Dermis microvascular lymphatic vessel endothelial cell (primary cell): ENCODE results near the gene GPR108. TPM values are rescaled to one million over a fixed set of nuclear protein-coding genes. Genes with fewer than 3 reads are reported as not detected.
"Not testable (repeated sequence)": the region's sequence is repeated elsewhere in the genome, so short reads cannot be mapped to it uniquely, and the experiment has no call there.

Experiments
- DNase-seq, 2 donors: peaks; one replicate each; pipeline versions ENCODE4 v3.0.0 to v3.0.0-alpha.2; 2010; ENCODE audit warnings: low read depth in 2 of 2
- total RNA-seq: library from RNA; depleted of rRNA; stranded (reverse); fragments of >200 nt; gene quantifications from 2 replicates; pipeline ENCODE4 v1.2.1, GENCODE V29; 2014

The GPR108 gene
- total RNA-seq, 1 donor from 2014 or later: 32.1 TPM

GRCh38 chr19:6721138-6721474 is 16.3 kb downstream of the GPR108 start:
- no peak for DNase-seq

- no peak for DNase-seq
Observed at GRCh38 chr19:6720369-6721137, 16.8 kb downstream of the GPR108 start, which contains the start of gene C3. Gene C3 (minus strand): TSS chr19:6720650. CDS start chr19:6720589, 61 bp downstream.

GRCh38 chr19:6719992-6720368 is 17.4 kb downstream of the GPR108 start:
- DNase-seq: no peak

GRCh38 chr19:6719540-6719861 is 17.9 kb downstream of the GPR108 start:
- DNase-seq: no peak

GRCh38 chr19:6718741-6719539 is 18.4 kb downstream of the GPR108 start:
- peak in 1 of 2 donors; percentile 29 for DNase-seq

GRCh38 chr19:6718111-6718740 is 19.2 kb downstream of the GPR108 start:
- no peak for DNase-seq

- DNase-seq: no peak
Observed at GRCh38 chr19:6717441-6717971, 19.9 kb downstream of the GPR108 start.

- DNase-seq: no peak
Observed at GRCh38 chr19:6717036-6717435, 20.3 kb downstream of the GPR108 start.

GRCh38 chr19:6716610-6716970 is 20.8 kb downstream of the GPR108 start:
- no peak for DNase-seq

GRCh38 chr19:6714749-6715555 is 22.4 kb downstream of the GPR108 start:
- DNase-seq: no peak

GRCh38 chr19:6713773-6714692 is 23.3 kb downstream of the GPR108 start:
- no peak for DNase-seq

GRCh38 chr19:6712692-6713670 is 24.4 kb downstream of the GPR108 start:
- DNase-seq: no peak

- no peak for DNase-seq
Observed at GRCh38 chr19:6712231-6712630, 25.1 kb downstream of the GPR108 start.

GRCh38 chr19:6711605-6712004 is 25.8 kb downstream of the GPR108 start:
- no peak for DNase-seq

GRCh38 chr19:6711078-6711361 is 26.4 kb downstream of the GPR108 start:
- DNase-seq: no peak

- DNase-seq: no peak
Observed at GRCh38 chr19:6710273-6711077, 26.9 kb downstream of the GPR108 start.

GRCh38 chr19:6709549-6709948 is 27.8 kb downstream of the GPR108 start:
- no peak for DNase-seq

GRCh38 chr19:6708913-6709312 is 28.5 kb downstream of the GPR108 start:
- DNase-seq: not testable (repeated sequence)

- no peak for DNase-seq
Observed at GRCh38 chr19:6708346-6708745, 29.0 kb downstream of the GPR108 start.
